Neural cell (in vitro differentiated cells): ENCODE results near the gene OSBPL8.

ENCODE experiments used
- EP300 ChIP-seq: fragments of 450-650 bp; conservative IDR thresholded peaks from 2 replicates; pipeline ENCODE4 v1.6.1; 2014; ENCODE audit warnings: antibody characterized with exemption, mild to moderate bottlenecking, moderate library complexity; ENCODE audit not compliant: poor library complexity, severe bottlenecking
- POLR2AphosphoS5 ChIP-seq: IDR thresholded peaks from 2 replicates; pipeline ENCODE4 v1.6.1; 2012

DNA sequence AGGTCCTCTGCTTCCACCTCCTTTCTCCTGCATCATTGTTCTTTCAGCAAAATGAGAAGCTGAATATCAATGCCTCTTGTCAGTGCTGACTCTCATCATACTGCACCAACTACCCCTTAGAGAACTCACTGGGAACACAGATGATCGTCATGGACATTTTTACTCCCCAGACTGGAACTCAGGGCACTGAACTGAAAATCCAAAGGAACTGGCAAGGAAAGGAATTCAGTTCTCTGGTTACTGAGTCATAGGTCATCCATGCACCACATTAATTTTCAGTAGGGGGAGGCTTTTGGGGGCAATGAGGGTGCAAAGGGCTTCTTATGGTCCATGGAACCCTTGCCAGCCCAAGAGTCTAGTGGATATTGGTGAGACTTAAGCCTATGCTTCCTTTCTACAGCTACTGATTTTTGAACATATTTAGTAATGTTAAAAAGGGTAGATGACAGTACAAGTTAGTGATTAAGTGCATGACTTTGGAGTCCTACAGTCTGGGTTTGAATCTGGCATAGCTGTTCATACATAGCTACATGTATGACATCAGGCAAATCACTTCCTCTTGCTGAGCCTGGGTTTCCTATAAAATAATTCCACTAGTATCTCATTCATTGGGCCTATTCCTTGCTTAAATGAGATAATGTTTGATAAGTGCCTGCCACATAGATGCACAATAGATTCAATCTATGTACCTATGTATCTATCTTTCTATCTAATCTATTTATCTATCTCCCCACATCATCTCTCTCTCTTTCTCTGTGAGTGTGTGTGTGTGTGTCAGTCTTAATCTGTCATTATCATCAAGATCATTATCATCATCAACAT lies 240.6 kb downstream of the OSBPL8 start:
- TF ChIP-seq POLR2AphosphoS5 (no peak), EP300 (no peak)
